GM11168 (cell line): ENCODE results near the gene FCHO1.

Experiments
- in situ Hi-C: fragments of 300-500 bp; cut with MboI; formaldehyde crosslinking; loops from one replicate; pipeline ENCODE4 v1.12.0; 2022; ENCODE audit warnings: low sequenced_read_pairs; ENCODE audit not compliant: unreplicated experiment

The FCHO1 gene

DNA sequence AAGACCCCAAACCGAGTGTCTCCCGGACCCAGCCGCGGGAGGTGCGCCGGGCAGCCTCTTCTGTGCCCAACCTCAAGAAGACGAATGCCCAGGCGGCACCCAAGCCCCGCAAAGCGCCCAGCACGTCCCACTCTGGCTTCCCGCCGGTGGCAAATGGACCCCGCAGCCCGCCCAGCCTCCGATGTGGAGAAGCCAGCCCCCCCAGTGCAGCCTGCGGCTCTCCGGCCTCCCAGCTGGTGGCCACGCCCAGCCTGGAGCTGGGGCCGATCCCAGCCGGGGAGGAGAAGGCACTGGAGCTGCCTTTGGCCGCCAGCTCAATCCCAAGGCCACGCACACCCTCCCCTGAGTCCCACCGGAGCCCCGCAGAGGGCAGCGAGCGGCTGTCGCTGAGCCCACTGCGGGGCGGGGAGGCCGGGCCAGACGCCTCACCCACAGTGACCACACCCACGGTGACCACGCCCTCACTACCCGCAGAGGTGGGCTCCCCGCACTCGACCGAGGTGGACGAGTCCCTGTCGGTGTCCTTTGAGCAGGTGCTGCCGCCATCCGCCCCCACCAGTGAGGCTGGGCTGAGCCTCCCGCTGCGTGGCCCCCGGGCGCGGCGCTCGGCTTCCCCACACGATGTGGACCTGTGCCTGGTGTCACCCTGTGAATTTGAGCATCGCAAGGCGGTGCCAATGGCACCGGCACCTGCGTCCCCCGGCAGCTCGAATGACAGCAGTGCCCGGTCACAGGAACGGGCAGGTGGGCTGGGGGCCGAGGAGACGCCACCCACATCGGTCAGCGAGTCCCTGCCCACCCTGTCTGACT is 24.1 kb upstream of the FCHO1 start:
- in situ Hi-C loops: no loop called here

DNA sequence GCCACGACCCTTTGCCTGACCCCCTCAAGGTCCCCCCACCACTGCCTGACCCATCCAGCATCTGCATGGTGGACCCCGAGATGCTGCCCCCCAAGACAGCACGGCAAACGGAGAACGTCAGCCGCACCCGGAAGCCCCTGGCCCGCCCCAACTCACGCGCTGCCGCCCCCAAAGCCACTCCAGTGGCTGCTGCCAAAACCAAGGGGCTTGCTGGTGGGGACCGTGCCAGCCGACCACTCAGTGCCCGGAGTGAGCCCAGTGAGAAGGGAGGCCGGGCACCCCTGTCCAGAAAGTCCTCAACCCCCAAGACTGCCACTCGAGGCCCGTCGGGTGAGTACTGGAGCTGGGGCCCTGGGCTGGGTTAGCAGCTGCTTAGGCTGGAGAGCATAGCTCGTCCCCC is 23.4 kb upstream of the FCHO1 start:
- in situ Hi-C loops: no loop called here

GRCh38 chr19:17733127-17733526 is 18.1 kb upstream of the FCHO1 start:
- in situ Hi-C loops: no loop called here

DNA sequence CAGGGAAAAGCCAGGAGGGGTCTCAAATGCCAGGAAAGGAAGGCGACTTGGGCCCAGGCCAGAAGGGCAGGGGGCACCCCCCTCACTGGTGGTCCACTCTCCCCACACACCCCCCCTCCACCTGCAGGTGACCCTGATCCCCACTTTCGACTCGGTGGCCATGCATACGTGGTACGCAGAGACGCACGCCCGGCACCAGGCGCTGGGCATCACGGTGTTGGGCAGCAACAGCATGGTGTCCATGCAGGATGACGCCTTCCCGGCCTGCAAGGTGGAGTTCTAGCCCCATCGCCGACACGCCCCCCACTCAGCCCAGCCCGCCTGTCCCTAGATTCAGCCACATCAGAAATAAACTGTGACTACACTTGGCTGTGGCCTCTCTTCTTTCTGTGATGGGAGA is 17.1 kb upstream of the FCHO1 start:
- in situ Hi-C loops: no loop called here

- in situ Hi-C loops: no loop called here
Observed at GRCh38 chr19:17735410-17735809, 15.9 kb upstream of the FCHO1 start.

DNA sequence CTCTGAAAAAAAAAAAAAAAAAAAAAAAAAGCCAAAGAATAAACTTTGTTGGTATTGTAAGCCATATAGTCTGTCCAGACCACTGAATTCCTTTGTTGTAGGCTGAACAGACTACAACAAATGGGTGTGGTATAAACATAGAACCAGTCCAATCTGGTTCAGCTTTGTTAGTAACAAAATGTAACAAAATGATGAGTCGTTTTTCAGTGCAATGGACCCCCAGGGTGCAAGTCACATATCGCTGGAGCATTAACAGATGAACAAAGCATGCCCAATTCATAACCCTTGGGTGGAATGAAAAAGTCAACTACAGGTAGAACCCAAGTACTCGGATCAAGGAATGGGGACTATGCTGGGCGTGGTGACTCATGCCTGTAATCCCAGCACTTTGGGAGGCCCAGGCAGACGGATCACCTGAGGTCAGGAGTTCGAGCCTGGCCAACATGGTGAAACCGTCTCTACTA is 13.6 kb upstream of the FCHO1 start:
- in situ Hi-C loops: no loop called here

GRCh38 chr19:17739121-17739875 is 12.0 kb upstream of the FCHO1 start:
- in situ Hi-C loops: no loop called here

DNA sequence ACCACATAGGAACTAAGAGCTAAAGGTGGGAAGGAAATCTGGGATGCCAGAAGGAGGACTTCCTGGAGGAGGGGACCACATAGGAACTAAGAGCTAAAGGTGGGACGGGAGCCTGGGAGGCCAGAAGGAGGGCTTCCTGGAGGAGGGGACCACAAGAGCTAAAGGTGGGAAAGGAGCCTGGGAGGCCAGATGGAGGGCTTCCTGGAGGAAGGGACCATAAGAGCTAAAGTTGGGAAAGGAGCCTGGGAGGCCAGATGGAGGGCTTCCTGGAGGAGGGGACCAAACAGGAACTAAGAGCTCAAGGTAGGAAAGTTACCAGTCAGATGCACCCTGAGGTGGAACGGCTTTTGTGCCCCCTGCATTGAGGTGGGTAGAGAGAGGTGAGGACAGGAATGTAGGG is 9.8 kb upstream of the FCHO1 start:
- in situ Hi-C loops: no loop called here

- in situ Hi-C loops: no loop called here
Observed at GRCh38 chr19:17743874-17744580, 7.2 kb upstream of the FCHO1 start.

GRCh38 chr19:17747205-17748098 is 3.8 kb upstream of the FCHO1 start:
- in situ Hi-C loops: no loop called here

DNA sequence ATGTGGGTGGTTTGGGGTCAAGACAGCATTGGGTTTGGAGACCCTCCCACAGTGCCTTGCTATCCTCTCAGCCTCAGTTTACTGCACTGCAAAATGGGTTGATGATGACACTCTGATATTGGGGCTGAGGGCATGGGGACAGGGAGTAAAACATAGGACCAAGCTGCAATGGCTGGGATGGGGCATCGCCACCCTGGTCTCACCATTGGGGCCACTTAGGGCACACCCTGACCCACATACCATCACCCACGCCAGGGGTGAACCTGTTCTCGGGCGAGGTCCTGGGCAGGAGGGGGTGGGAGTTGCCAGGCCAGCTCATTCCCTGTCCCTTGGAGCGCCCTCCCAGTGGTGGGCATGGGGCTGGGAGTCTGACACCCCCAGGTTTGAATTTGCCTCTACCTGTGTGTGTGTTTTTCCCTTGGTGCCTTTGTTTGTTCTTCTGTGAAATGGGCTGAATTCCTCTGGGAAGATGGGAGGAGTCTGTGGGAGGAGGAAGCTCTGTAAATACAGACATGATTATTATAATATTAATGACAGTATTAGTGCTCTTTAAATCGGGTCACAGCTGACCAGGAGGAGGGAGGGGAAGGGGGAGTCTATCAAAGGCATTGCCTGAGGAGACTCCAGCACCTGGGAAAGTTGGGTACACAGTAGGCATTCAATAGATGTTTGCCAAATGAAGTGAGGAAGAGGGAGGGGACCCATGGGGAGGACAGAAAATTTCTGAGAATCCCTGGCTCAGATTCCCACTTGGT is 2.2 kb upstream of the FCHO1 start:
- in situ Hi-C loops: no loop called here

DNA sequence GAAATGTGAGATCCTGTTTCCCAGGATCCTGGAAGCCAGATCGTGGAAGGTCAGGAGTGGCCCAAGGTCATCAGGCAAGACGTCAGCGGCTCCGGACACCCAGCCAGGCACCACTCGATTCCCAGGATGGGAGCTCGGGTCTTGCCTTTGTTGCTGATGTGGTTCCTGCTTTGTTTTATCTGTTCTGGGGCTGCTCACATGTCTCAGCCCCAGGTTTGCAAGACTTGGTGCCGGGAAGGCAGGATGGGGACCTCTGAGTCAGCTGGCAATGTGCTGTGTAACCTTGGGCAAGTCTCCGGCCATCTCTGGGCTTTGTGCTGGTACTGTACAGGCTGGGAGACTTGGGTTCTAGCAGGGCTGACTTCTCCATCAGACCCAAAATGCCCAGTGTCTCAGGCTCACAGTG is 1.4 kb upstream of the FCHO1 start:
- in situ Hi-C loops: no loop called here

- in situ Hi-C loops: no loop called here
Observed at GRCh38 chr19:17751912-17752273, 616 bp downstream of the FCHO1 start.

DNA sequence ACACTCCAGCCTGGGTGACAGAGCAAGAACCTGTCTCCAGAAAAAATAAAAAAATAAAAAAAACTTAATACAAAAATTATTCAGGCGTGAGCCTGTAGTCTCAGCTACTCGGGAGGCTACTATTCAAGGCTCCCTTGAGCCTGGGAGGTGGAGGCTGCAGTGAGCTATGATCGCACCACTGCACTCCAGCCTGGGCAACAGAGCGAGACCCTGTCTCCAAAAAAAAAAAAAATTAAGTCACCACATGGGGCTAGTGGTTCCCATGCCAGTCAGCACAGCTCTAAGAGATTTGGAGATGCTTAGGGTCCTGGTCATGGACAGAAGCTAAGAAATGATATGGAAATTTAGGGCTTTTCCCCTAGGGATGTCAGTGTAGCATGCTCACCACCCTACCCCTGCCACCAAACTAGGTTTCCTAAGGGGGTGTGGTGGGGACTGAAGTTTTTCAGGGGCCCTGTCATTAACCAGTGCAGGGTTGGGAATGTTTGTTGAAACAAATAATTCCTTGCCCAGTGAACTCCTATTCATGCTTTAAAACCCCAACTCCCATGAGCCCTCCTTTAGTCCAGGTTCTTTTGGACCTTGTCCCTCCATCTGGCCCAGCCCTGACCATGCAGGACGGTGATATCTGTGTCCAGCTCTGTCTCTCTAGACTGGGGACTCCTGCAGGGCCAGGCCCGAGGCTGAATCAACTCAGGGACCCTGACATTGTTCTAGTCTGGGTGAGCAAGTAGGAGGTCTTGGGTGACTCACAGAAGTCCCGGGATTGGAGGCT is 1.8 kb downstream of the FCHO1 start:
- in situ Hi-C loops: no loop called here

DNA sequence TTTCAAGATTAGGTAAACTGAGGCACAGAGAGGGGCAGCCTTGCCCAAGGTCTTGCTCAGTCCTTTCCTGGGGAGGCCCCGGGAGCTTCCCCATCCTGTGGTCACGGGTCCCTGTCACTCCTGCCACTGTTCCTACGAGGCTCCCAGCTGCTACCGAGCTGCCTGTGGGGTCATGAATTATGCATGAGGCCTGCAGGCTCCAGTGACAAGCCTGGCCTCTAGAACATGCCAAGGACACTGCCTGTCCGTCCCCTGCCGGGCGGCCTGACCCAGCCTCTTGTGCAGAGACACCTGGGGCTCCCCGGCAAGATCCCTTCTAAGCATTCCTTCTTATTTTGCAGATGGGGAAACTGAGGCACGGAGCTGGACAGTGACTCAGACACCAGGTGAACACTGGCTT is 2.7 kb downstream of the FCHO1 start:
- in situ Hi-C loops: no loop called here

DNA sequence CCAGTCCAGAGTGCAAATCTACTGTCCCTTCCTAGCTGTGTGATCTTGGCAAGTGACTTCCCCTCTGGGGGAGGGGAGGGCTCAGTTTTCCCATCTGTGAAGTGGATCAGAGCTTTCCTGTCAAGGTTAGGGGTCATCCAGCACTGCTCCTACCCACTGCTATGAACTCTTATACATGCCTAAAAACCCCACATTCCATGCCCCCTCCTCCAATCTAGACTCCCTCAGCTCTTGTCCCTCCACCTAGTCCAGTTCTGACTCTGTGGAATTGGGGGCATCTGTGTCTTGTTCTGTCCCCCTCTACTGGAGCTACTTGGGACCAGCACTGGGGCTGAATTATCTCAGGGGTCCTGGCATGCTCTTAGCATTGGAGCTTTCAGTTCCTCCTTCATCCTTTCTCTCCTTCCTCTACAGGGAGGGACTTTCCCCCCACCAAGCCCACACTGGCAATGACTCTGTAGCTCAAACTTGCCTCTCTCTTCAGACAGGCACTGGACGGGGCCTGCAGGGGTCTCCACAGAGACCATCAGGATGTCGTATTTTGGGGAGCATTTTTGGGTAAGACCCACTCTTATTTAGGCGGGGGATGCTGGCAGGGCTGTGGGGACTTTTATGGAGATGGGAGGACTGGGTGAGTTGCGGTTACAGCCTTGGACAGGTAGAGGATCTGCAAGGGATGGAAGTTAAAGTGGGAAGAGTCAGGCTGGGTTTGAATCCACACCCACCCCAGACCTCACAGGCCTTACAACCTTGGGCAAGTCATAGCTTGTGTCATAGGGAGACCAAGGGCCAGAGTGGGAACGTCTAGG is 3.6 kb downstream of the FCHO1 start:
- in situ Hi-C loops: no loop called here

- in situ Hi-C loops: no loop called here
Observed at GRCh38 chr19:17755443-17755890, 4.2 kb downstream of the FCHO1 start.
